HepG2 (cell line): ENCODE results near the gene AFAP1. TPM values are rescaled to one million over a fixed set of nuclear protein-coding genes. Genes with fewer than 3 reads are reported as not detected.
A peak's percentile ranks its signal among the peaks of the same experiment; 100 is the strongest.

Experiments used
- ATAC-seq: fragments of 200-7000 bp; cut with Tn5 transposase; 3 replicates; pipeline ENCODE4 v1.9.1; 2020; ENCODE audit warnings: mild to moderate bottlenecking, moderate library complexity
- BruUV-seq: library from RNA; stranded (reverse); fragments of 400-500 nt; replicated peaks from 2 replicates; lab custom pipeline; 2021; lab: Mats Ljungman, UMichigan
- CTCF ChIA-PET: fragments of 300-600 bp; formaldehyde crosslinking; extraction: SDS; loops from one replicate; lab custom pipeline; 2021; ENCODE audit warnings: low total read pairs, inconsistent platforms, low intra/inter-chr PET ratio; lab: Yijun Ruan, JAX
- POLR2A ChIA-PET: fragments of 350-600 bp; sonication (Branson Sonifier 250); formaldehyde crosslinking; loops from one replicate; lab custom pipeline; 2020; ENCODE audit warnings: antibody characterized with exemption, inconsistent platforms; lab: Yijun Ruan, JAX
- DNase-seq: peaks from one replicate; pipeline ENCODE4 v3.0.0-alpha.2; 2015; ENCODE audit warnings: low spot score
- FAIRE-seq: peaks from 3 replicates; lab custom pipeline; 2011; peaks lifted over from hg19 to GRCh38; lab: Jason Lieb, UNC
- H2AFZ ChIP-seq: one replicate; pipeline ENCODE4 v1.6.1; 2011; ENCODE audit warnings: low read length, inconsistent platforms
- H3K27ac ChIP-seq: fragments of 300-600 bp; 3 replicates; pipeline ENCODE4 v1.8.0; 2011; ENCODE audit warnings: mixed run types, mild to moderate bottlenecking, mixed read lengths, low read length, inconsistent platforms; ENCODE audit not compliant: insufficient read depth; ENCODE audit errors: extremely low read length
- H3K27me3 ChIP-seq, 2 experiments: fragments of 200-600 bp in 1 of 2; 2 replicates in 1 of 2; 3 replicates in 1 of 2; pipeline versions ENCODE4 v1.6.0 to v1.8.0; 2011; ENCODE audit warnings: low read length in 2 of 2, mild to moderate bottlenecking in 2 of 2, moderate library complexity in 2 of 2, inconsistent platforms in 1 of 2; ENCODE audit not compliant: insufficient read depth in 2 of 2, control insufficient read depth in 1 of 2
- H3K36me3 ChIP-seq, 2 experiments: fragments of 200-600 bp in 1 of 2; replicated peaks in 1 of 2; 2 replicates in 1 of 2; 3 replicates in 1 of 2; pipeline versions ENCODE4 v1.5.1 to v1.8.0; 2011; ENCODE audit warnings: low read length in 2 of 2, inconsistent platforms in 1 of 2; ENCODE audit not compliant: insufficient read depth in 2 of 2, control insufficient read depth in 1 of 2
- H3K4me1 ChIP-seq: 2 replicates; pipeline ENCODE4 v1.5.1; 2012; ENCODE audit warnings: low read length, inconsistent platforms; ENCODE audit not compliant: insufficient read depth
- H3K4me2 ChIP-seq: 2 replicates; pipeline ENCODE4 v1.6.0; 2011; ENCODE audit warnings: low read depth, low read length, inconsistent platforms
- H3K4me3 ChIP-seq, 3 experiments: fragments of 200-600 bp in 1 of 3; sonication (generic), shearing (Covaris generic) in 1 of 3; replicated peaks in 1 of 3; 2 replicates each; pipeline ENCODE4 v1.5.1; 2011 to 2016; ENCODE audit warnings: low read length in 3 of 3, inconsistent platforms in 2 of 3, low read depth in 2 of 3, mild to moderate bottlenecking in 2 of 3, control low read depth in 1 of 3, mixed read lengths in 1 of 3; ENCODE audit not compliant: insufficient read depth in 1 of 3
- H3K79me2 ChIP-seq: one replicate; pipeline ENCODE4 v1.6.1; 2011; ENCODE audit warnings: low read length, inconsistent platforms; ENCODE audit not compliant: insufficient read depth
- H3K9ac ChIP-seq: 2 replicates; pipeline ENCODE4 v1.6.0; 2011; ENCODE audit warnings: mild to moderate bottlenecking, low read depth, low read length, inconsistent platforms; ENCODE audit not compliant: insufficient read depth
- H3K9me3 ChIP-seq: 2 replicates; pipeline ENCODE4 v1.5.1; 2012; ENCODE audit warnings: mild to moderate bottlenecking, low read length
- H4K20me1 ChIP-seq: 2 replicates; pipeline ENCODE4 v1.6.0; 2011; ENCODE audit warnings: inconsistent platforms, mild to moderate bottlenecking, low read length, moderate library complexity; ENCODE audit not compliant: insufficient read depth
- GABPB1 ChIP-seq: IDR thresholded peaks from 2 replicates; pipeline ENCODE4 v1.6.1; 2016; ENCODE audit warnings: mild to moderate bottlenecking, missing genetic modification reagents, moderate library complexity, missing compliant biosample characterization
- KLF11 ChIP-seq: IDR thresholded peaks from 2 replicates; pipeline ENCODE4 v1.6.1; 2016; ENCODE audit warnings: missing compliant biosample characterization
- PLRG1 ChIP-seq: fragments of 450-650 bp; conservative IDR thresholded peaks from 2 replicates; pipeline ENCODE4 v1.6.1; 2016
- REXO4 ChIP-seq: sonication (generic); formaldehyde crosslinking; IDR thresholded peaks from 2 replicates; pipeline ENCODE4 v1.8.0; 2022; ENCODE audit warnings: missing genetic modification reagents, mild to moderate bottlenecking, borderline replicate concordance
- XRCC5 ChIP-seq: fragments of 200-400 bp; formaldehyde crosslinking; optimal IDR thresholded peaks from 2 replicates; pipeline ENCODE3; 2017; ENCODE audit warnings: mild to moderate bottlenecking, low read length
- ZBTB7B ChIP-seq: sonication (generic); formaldehyde crosslinking; IDR thresholded peaks from 2 replicates; pipeline ENCODE4 v1.4.0; 2020; ENCODE audit warnings: missing genetic modification reagents
- ZNF282 ChIP-seq: fragments of 450-650 bp; IDR thresholded peaks from 2 replicates; pipeline ENCODE4 v1.6.1; 2018; ENCODE audit not compliant: partially characterized antibody
- ZNF629 ChIP-seq: sonication (generic); formaldehyde crosslinking; conservative IDR thresholded peaks from 2 replicates; pipeline ENCODE4 v1.5.0; 2020; ENCODE audit warnings: missing genetic modification reagents
- WGBS: methylation state at CpG from one replicate; pipeline ENCODE4 v1.1.6; 2017; ENCODE audit warnings: low lambda C conversion rate; 5-methylcytosine and 5-hydroxymethylcytosine counted together
- in situ Hi-C: cut with HindIII; loops from 2 replicates; pipeline ENCODE4 v1.10.0; 2017; ENCODE audit warnings: low pct_unique_long_range_greater_than_20kb; ENCODE audit not compliant: extremely low pct_ligation_motif_present
- intact Hi-C: fragments of 100-400 bp; cut with micrococcal nuclease; formaldehyde crosslinking; loops from one replicate; pipeline ENCODE4 v1.10.0; 2022; ENCODE audit not compliant: unreplicated experiment
- polyA plus RNA-seq, 8 experiments: library from polyadenylated mRNA; depleted of rRNA in 3 of 8; stranded (reverse) in 7 of 8; unstranded in 1 of 8; fragments of >200 nt; fragmentation: Illumina TruSeq in 4 of 8; extraction: Trizol in 4 of 8; gene quantifications; 2 replicates each; pipeline versions ENCODE4 v1.2.1 to v1.2.3, GENCODE V29; 2011 to 2016; ENCODE audit warnings: low read depth in 4 of 8, missing spikeins in 1 of 8, mixed read lengths in 1 of 8; ENCODE audit not compliant: insufficient read depth in 1 of 8
- total RNA-seq, 5 experiments: library from RNA; depleted of rRNA; stranded (reverse); fragments of >200 nt; fragmentation: Illumina TruSeq; extraction: Trizol; gene quantifications; 2 replicates each; pipeline ENCODE4 v1.2.3, GENCODE V29; 2016; ENCODE audit warnings: low read depth in 1 of 5
- TF ChIP-seq, protein P1 (sequence below): sonication (generic); formaldehyde crosslinking; IDR thresholded peaks from 2 replicates; pipeline ENCODE4 v1.5.1; 2020; ENCODE audit warnings: mild to moderate bottlenecking, missing genetic modification reagents, moderate library complexity
- TF ChIP-seq, protein P2 (sequence below): sonication (generic); formaldehyde crosslinking; IDR thresholded peaks from 2 replicates; pipeline ENCODE4 v1.4.0; 2020; ENCODE audit warnings: mild to moderate bottlenecking, missing genetic modification reagents

The AFAP1 gene
- total and polyA plus RNA-seq, 2 of the 13 experiments (the other 11 are each of a cell fraction or from before 2014, with no cell fraction given), result 2.5 TPM

- H2AFZ ChIP-seq, result no peak overlapping the region
- in situ Hi-C loops, result loop anchor here (10.0 kb wide), 1 partner anchor 527 kb away; the partner anchor contains the start of gene SORCS2
- ATAC-seq (no peak), FAIRE-seq (no peak), DNase-seq (no peak)
- no peaks in the 10 kb centered on the region for H3K36me3 ChIP-seq
- H3K9ac ChIP-seq, result no peak overlapping the region
- H4K20me1 ChIP-seq, result no peaks in the 10 kb centered on the region
- H3K9me3 ChIP-seq, result no peaks in the 10 kb centered on the region
- H3K79me2 ChIP-seq, result no peaks in the 10 kb centered on the region
- H3K4me2 ChIP-seq, result no peak overlapping the region
- H3K4me1 ChIP-seq, result 0 out of 2 replicates have a peak, but pooled peaks cover 4% of the 10 kb centered on the region
- H3K27ac ChIP-seq, result no peak overlapping the region
- no peak overlapping the region for H3K4me3 ChIP-seq
- no TSS peak for BruUV-seq
- ChIA-PET POLR2A (no interaction called here), CTCF (no interaction called here)
- no peaks in the 10 kb centered on the region for H3K27me3 ChIP-seq
- TF ChIP-seq PLRG1 (no peak), ZNF629 (CRISPR knock-in tag) (peak; percentile 43)
- 77% methylated on average over 13 of the region's 13 CpGs for WGBS
- intact Hi-C loops, result no loop called here
Observed at GRCh38 chr4:7721984-7722551, 217.6 kb downstream of the AFAP1 start.

- H3K4me3 ChIP-seq, result no peak overlapping the region; a peak in 1 of 6 replicates
- intact Hi-C loops, result no loop called here
- TF ChIP-seq ZBTB7B (no peak), GABPB1 (CRISPR knock-in tag) (peak; percentile 21; the same call in 1 of the 2 replicates), ZNF282 (no peak), REXO4 (no peak), KLF11 (CRISPR knock-in tag) (no peak), XRCC5 (peak; percentile 64)
- TF ChIP-seq, protein P1, sequence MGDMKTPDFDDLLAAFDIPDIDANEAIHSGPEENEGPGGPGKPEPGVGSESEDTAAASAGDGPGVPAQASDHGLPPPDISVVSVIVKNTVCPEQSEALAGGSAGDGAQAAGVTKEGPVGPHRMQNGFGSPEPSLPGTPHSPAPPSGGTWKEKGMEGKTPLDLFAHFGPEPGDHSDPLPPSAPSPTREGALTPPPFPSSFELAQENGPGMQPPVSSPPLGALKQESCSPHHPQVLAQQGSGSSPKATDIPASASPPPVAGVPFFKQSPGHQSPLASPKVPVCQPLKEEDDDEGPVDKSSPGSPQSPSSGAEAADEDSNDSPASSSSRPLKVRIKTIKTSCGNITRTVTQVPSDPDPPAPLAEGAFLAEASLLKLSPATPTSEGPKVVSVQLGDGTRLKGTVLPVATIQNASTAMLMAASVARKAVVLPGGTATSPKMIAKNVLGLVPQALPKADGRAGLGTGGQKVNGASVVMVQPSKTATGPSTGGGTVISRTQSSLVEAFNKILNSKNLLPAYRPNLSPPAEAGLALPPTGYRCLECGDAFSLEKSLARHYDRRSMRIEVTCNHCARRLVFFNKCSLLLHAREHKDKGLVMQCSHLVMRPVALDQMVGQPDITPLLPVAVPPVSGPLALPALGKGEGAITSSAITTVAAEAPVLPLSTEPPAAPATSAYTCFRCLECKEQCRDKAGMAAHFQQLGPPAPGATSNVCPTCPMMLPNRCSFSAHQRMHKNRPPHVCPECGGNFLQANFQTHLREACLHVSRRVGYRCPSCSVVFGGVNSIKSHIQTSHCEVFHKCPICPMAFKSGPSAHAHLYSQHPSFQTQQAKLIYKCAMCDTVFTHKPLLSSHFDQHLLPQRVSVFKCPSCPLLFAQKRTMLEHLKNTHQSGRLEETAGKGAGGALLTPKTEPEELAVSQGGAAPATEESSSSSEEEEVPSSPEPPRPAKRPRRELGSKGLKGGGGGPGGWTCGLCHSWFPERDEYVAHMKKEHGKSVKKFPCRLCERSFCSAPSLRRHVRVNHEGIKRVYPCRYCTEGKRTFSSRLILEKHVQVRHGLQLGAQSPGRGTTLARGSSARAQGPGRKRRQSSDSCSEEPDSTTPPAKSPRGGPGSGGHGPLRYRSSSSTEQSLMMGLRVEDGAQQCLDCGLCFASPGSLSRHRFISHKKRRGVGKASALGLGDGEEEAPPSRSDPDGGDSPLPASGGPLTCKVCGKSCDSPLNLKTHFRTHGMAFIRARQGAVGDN (CRISPR knock-in tag), result peak; percentile 38; the same call in 1 of the 2 replicates
- TF ChIP-seq, protein P2, sequence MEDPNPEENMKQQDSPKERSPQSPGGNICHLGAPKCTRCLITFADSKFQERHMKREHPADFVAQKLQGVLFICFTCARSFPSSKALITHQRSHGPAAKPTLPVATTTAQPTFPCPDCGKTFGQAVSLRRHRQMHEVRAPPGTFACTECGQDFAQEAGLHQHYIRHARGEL (CRISPR knock-in tag), result no peak
Observed at GRCh38 chr4:7719354-7720174, 220.1 kb downstream of the AFAP1 start.

More at GRCh38 chr4:7719354-7720174, 220.1 kb downstream of the AFAP1 start:
- Histone ChIP-seq H3K4me1 (0 out of 2 replicates have a peak, but pooled peaks cover 4% of the 10 kb centered on the region), H4K20me1 (no peaks in the 10 kb centered on the region), H3K79me2 (no peaks in the 10 kb centered on the region), H3K9me3 (no peaks in the 10 kb centered on the region), H3K4me2 (peak overlapping the region; percentile 56), H3K36me3 (no peaks in the 10 kb centered on the region), H3K9ac (0 out of 2 replicates have a peak overlapping the region, but pooled peaks have one; percentile 30), H3K27me3 (no peaks in the 10 kb centered on the region), H2AFZ (no peak overlapping the region), H3K27ac (no peak overlapping the region)
- WGBS, result 43% methylated on average over 9 of the region's 33 CpGs
- FAIRE-seq (no peak), DNase-seq (peak; percentile 29), ATAC-seq (peak; percentile 91)
- ChIA-PET POLR2A (no interaction called here), CTCF (interaction anchor here (1.4 to 1.8 kb wide), 2 partner anchors 165 to 528 kb away, joined by 4 to 6 read pairs; no protein-coding TSS in a partner anchor)
- in situ Hi-C loops, result loop anchor here (10.0 kb wide), 1 partner anchor 525 kb away; the partner anchor contains the start of gene SORCS2
- no TSS peak for BruUV-seq
